HG02981 (cell line): ENCODE results near the gene IL10RB.
A peak's percentile ranks its signal among the peaks of the same experiment; 100 is the strongest.
"Not testable (repeated sequence)": the region's sequence is repeated elsewhere in the genome, so short reads cannot be mapped to it uniquely, and the experiment has no call there.

Source experiments
- ATAC-seq: cut with Tn5 transposase; IDR thresholded peaks from one replicate; pipeline ENCODE4 v1.9.1; 2021; ENCODE audit warnings: mild to moderate bottlenecking, moderate library complexity; ENCODE audit not compliant: unreplicated experiment

The IL10RB gene

DNA sequence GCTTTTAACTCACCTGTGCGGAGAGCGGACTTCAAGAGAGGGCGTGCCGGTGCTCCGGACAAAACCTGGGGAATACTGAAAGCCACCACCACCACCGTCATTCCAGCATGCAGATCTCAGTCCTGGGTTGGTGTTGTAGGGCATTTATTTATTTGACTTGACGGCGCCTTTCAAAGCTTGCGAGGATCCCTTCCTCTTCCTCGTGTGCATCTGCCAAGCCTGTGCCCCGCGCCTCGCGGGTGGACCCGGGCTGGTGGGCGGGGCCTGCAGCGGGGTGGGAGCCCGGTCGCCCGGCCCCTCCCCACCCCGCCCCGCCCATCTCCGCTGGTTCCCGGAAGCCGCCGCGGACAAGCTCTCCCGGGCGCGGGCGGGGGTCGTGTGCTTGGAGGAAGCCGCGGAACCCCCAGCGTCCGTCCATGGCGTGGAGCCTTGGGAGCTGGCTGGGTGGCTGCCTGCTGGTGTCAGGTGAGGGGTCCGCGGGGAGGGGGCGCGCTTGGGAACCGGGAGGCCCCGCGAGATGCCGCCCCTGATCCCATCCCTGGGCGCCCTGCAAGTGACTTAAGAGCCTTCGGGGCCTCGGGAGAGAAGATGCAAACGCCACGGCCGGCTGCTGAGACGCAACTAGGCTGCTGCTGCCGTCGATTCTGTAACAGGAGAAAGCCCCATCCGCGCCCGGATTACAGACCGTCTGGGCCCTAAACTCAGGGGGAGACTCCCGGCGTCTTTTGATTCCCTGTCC is at the start of gene IL10RB:
Gene IL10RB (plus strand): TSS at position 318 of the 739 bp plus-strand sequence. CDS start 99 bp downstream, at position 417.
- ATAC-seq, result peak; percentile 35

DNA sequence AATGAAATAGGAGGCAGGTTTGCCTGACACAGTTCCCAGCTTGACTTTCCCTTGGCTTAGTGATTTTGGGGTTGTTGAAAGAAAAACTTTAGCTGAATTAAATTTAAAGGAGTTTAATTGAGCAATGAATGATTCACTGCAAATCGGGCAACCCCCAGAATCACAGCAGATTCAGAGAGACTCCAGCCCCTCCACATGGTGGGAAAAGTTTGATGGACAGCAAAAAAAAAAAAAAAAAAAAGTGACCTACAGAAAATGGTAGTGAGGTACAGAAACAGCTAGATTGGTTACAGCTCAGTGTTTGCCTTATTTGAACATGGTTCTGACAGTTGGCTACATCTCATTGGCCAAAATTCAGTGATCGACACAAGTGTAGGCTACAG is 49.0 kb upstream of the IL10RB start:
- ATAC-seq, result no peak

DNA sequence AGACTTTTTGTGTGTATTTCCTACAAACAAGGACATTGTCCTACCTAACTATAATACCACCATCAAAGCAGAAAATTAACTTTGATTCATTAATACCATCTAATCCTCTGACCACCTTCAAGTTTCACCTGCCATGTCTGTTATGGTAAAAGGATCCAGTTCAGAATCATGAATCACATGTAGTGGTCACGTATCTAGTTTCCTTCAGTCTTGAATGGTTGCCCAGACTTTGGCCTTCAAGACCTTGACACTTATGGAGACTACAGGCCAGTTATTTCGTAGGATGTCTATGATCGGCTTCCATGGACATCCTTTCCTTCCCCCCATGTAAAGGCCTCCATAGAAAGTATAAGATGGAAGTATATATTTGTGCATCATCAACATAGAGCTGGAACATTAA is 46.9 kb upstream of the IL10RB start:
- no peak for ATAC-seq

DNA sequence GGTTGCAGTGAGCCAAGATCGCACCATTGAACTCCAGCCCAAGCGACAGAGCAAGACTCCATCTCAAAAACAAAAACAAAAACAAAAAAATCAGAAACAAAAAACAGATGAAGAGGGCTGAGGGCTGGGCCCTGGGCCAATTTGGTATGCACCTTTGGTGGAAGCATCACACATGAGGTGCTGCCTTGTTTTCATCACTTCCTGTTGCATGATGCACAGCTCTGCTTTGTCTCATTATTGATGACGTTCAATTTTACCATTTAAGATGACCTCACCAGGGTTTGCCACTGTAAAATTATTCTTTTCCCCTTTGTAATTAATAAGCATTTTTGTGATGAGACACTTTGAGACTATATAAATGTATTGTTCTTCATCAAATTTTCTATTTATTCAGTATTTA is 46.2 kb upstream of the IL10RB start:
- ATAC-seq, result no peak

DNA sequence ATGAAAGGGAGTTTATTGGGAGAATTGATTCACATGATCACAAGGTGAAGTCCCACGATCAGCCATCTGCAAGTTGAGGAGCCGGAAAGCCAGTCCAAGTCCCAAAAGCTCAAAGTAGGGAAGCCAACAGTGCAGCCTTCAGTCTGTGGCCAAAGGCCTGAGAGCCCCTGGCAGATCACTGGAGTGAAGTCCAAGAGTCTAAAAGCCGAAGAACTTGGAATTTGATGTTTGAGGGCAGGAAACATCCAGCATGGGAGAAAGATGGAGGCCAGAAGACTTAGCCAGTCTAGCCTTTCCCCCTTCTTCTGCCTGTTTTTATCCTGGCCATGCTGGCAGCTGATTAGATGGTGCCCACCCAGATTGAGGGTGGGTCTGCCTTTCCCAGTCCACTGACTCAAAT is 40.8 kb upstream of the IL10RB start:
- ATAC-seq, result not testable (repeated sequence)

DNA sequence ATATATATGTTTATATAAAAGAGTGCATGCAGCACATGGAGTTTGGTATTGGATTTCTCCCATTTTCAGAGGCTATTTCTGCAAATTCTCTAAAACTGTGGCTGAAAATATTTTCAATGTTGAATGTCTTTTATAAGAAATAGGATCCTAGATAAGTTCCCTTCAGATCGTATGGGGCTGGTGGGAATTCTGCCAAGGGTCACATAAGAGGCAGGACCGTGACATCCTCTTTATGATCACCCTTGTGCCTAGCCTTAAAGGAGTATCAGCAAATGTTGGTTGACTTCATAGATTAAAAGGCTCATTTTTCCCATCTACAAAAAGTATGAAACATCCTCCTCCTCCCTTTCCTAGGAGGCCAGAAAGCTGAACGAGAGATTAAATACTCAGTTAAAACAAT is 37.7 kb upstream of the IL10RB start:
- ATAC-seq, result no peak

DNA sequence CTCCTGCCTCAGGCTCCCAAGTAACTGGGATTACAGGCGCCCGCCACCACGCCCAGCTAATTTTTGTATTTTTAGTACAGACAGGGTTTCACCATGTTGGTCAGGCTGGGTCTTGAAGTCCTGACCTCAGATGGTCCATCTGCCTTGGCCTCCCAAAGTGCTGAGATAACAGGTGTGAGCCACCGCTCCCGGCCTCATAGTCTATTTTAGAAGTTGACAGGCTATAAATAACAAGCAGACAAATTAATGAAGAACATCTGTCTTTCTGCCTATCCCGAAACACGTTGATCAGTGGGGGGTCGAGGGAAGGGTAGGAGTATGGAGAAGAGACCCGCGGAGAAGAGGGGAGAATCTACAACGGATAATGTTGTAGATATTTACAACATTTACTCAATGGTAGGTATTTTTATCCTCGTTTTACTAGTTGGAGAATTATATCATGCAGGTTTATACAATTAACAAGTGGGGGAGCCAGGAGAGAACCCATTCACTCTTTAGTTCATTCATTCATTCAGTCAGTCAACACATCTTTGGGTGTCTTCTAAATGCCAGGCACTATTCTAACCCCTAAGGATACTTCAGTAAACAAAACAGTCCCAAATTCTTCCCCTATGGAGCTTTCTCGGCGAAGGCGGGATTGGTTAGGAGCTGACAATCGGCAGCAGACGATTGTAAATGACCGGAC is 36.9 kb upstream of the IL10RB start:
- no peak for ATAC-seq

DNA sequence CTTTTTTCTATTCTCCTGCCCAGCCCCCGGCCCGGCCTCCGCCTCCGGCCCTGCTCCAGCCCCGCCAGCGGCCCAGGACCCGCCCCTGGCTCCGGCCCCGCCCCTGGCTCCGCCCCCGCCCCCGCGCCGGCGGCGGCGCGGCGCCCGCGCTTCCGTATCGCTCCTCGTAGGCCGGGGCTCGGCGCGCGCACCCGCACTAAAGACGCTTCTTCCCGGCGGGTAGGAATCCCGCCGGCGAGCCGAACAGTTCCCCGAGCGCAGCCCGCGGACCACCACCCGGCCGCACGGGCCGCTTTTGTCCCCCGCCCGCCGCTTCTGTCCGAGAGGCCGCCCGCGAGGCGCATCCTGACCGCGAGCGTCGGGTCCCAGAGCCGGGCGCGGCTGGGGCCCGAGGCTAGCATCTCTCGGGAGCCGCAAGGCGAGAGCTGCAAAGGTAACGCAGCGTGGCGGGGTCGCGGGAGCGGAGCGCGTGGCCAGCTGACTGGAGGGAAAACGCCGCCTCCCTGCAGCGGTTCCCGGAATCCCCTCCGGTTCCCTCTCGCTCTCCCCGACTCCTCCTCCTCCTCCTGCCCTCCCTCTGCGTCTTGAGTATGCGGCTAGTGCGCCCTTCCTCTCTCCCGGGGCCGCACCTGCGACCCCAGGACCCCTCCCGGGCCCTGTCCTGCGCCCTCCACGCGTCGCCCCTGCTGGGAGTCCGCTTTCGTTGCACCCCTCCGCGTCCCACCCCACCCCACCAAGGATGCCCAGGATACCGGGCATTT is 36.2 kb upstream of the IL10RB start, which contains the start of gene IFNAR2:
Gene IFNAR2 (plus strand): TSS at position 155 of the 761 bp plus-strand sequence. CDS start 11,985 bp downstream, outside the sequence.
- peak; percentile 72 for ATAC-seq

DNA sequence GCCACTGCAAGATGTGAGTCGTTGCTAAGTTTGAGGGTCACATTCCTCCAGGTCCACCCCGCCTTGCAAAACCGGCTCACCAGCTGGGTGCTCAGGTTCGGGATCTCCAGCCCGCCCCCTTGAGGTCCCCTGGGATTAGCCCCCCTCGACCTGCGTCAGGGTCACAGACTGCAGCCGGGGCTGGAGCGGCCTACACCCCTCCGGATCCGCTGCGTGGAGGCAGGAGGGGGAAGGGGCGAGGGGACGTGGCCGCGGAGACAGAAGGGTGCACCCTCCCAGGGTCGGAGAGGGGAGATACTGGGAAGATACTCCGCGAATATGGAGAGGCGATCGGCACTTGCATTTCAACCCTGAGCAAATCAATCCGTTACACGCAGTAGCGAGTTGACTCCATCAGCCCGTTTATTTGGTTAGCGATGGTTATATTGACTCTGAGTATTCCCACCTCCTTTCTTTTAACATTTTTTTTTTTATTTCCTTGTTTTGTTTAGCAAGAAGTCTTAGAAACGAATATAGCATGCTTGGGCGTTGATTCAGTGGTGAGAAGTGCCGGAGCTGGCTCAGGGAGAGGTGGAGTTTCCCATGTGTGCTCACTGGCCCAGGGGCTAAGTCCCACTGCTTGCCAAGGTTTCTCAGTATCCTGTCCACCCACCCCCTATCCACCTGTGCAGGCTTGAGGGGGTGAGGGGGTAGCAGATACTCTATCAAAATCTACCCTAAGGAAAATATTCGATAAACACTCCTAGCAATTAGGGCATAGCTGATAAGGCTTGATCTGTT is 35.4 kb upstream of the IL10RB start:
- no peak for ATAC-seq

DNA sequence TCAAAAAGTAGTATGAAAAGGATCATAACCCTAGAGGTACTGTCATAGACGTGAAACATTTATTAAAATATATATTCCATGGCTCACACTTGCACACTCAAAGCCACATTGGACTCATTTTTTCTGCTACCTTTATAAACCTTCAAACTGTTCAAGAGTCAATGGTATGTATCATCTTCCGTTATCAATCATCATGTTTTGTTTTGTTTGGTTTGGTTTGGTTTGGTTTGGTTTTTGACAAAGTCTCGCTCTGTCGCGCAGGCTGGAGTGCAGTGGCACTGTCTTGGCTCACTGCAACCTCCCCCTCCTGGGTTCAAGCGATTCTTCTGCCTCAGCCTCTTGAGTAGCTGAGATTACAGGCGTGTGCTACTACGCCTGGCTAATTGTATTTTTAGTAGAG is 34.6 kb upstream of the IL10RB start:
- ATAC-seq, result no peak

DNA sequence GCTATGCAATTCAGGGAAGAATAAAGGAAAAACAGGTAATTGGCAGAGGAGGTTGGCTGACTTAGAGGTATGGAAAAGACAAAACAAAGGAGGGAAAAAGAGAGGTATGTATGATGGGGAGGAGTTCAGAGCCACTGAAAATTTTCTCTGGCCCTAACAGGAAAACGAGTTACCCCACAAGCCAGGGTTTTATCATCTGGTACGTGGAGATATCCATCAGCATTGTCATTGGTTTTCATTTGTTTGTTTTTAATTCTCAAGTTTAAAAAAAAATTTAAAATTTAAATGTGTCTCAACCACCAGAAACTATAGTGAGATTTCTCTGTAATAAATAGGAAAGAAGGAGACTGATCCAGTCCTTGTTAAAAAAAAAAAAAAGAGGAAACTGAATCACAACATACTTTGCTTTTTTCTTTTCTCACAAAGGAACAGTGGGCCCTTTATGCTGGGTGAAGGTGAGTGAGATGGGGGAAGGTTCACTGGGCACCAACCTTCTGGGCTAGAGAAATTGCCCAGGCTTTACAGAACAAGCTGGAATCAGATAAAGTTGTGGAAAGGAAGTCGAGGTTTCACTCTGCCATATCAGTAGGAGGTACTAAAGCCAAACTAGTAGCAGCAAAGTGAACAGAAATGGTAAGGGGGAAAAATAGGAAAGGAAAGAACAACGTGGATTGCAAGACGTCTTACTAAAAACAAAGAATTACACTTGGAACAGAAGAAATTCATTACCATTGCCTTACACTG is 33.7 kb upstream of the IL10RB start:
- no peak for ATAC-seq

DNA sequence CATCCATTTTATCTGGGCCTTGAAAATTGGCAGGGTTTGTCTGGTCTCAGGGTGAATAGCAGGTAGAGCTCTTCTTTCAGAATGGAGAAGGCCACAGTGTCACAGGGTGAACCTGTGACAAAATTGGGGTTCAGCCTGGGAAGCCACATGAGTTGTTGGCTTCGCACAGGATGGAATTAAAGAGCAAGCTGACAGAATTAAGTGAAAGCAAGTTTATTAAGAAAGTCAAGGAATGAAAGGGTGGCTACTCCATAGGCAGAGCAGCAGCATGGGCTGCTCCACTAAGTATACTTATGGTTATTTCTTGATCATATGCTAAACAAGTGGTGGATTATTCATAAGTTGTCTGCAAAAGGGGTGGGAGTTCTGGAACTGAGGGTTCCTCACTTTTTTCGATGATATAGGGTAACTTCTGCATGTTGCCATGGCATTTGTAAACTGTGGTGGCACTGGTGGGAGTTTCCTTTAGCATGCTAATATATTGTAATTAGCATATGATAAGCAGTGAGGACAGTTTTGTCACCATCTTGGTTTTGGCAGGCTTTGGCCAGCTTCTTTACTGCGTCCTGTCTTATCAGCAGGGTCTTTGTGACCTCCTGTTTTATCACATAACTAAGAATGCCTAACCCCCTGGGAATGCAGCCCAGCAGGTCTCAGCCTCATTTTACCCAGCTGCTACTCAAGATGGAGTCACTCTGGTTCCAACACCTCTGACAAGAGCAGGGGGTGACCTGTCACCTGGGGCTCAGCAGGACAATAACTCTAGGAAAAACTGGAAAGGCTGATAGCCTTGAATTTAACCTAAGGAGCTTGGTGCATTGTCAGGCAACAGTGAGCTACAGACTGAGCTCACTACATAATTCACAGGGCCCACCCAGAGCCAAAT is 31.3 kb upstream of the IL10RB start:
- no peak for ATAC-seq

DNA sequence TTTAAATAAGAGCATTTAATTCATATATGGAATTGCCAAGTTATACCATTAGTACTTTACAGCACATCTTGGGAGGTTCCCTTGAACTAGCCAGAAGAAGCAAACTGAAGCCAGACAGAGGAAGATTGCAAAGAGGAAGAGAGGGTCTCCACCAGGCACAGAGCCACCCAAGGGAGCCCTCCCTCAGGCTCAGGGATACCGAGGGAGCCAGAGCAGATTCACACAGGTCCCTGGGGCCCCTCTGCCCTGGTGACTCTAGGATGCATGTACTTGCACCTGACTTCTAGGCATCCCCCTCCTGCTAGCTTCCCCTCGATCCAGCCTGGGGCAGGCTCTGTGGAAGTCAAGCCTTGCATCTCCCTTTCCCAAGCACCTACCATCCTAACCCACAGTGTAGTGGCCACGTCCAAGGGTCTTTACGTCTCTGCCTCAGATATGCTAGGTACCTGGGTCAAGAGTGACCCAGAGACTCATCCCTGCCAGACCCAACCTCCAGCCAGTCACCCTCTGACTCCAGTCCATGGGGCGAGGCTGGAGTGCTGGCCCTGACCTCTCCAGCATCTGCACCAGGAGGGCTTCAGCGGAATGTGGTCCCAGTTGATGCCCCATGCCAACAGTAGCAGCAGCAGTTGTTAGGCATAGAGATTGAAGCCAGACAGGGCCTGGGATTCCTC is 30.0 kb upstream of the IL10RB start:
- ATAC-seq, result no peak

DNA sequence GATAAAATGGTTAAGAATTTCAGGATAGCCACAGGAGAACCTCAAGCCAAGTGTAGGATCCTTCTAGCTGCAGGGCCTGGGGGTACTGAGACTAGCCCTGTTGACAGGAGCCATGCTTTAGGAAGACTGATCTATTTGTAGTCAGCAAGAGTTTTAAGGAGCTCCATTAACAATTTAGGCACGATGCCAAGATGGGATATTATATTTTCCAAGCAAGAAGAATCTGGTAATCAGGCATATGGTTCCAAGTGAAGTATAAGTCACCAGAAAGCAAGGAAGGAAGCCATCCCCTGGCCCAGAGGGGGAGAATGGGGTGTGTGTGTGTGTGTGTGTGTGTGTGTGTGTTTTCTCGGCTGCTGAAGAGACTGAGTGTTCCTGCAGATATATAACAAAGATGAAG is 29.4 kb upstream of the IL10RB start:
- no peak for ATAC-seq

DNA sequence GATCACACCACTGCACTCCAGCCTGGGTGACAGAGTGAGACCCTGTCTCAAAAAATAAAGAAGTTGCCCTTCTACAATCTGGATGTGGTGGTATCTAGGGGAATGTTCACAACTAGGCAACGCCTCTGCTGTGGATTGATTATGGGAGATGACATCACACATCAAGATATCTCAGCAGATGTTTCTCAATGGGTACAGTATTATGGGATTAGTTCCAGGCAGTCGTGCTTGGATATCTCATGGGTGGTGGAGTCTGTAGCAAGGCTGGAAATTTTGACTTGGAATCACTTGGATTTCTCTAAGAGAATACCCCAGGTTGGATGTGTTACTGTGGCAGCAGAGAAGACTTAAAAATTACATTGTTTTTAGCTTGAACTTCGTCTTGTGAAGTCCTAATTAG is 28.7 kb upstream of the IL10RB start:
- no peak for ATAC-seq

DNA sequence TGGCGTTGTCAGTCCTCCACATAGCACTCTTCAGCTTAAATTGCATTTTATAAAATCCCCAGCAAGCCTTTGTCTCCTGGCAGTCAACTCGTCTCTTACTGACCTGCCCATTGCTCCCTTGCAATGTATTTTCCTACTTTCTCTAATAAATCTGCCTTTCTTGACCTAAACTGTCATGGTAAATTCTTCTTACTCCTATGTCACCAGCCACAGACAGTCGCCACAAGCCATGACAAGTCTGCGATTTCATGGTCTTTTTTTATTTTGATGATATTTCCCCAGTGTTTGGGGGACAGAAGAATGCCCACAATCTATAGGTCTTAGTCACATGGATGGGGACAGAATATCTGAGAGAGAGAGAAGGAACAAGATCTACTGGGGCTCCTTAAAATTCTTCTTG is 28.0 kb upstream of the IL10RB start:
- peak; percentile 9 for ATAC-seq

DNA sequence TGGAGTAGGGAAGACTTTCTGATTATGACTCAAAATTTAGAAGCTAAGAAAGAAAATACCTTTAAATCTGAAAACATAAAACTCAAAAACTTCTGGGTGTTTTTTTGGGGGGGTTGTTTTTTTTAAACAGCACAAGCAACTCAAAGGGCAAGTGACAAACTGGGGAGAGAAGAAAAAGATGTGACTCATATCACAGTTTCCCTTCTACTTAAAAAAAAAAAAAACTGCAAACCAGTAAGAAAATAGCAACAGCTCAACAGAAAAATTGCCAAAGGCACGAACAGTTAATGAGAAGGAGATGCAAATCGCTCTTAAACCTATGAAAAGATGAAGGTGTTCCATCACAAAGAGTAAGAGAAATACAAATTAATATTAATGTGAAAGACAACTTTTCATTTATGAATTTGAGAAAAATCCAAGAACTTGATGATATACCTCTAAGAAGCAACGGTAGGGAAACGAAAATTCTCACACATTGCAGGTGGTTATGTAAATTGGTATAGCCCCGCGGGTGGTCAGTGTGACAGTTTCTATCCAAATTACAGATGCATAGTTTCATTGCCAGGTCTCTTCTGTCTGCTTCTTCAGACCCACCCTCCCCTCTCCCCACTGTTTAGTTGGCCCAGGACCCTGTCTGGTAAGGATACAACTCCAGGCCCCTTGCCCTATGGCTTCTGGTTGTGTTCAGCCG is 27.5 kb upstream of the IL10RB start:
- ATAC-seq, result peak; percentile 72

DNA sequence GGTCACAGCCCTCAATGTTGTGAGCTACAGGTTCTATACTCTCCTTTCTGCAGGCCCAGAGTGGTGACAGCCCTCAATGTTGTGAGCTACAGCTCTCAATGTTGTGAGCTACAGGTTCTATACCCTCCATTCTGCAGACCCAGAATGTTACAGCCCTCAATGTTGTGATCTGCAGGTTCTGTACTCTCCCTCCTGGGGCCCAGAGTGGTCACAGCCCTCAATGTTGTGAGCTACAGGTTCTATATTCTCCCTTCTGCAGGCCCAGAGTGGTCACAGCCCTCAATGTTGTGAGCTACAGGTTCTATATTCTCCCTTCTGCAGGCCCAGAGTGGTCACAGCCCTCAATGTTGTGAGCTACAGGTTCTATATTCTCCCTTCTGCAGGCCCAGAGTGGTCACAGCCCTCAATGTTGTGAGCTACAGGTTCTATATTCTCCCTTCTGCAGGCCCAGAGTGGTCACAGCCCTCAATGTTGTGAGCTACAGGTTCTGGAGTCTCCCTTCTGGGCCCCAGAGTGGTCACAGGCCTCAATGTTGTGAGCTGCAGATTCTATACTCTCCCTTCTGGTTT is 26.5 kb upstream of the IL10RB start:
- not testable (repeated sequence) for ATAC-seq
